GM12892 (cell line): ENCODE results near the gene NFE2.
"Not testable (repeated sequence)": the region's sequence is repeated elsewhere in the genome, so short reads cannot be mapped to it uniquely, and the experiment has no call there.

Experiments
- DNase-seq: peaks from one replicate; pipeline ENCODE4 v3.0.0; 2011; ENCODE audit not compliant: insufficient read length
- FAIRE-seq: peaks from 2 replicates; lab custom pipeline; 2011; peaks lifted over from hg19 to GRCh38; lab: Jason Lieb, UNC
- POLR2A ChIP-seq: IDR thresholded peaks from 2 replicates; pipeline ENCODE4 v1.6.1; 2011; ENCODE audit warnings: low read depth, low read length, control low read depth
- POLR2AphosphoS5 ChIP-seq: IDR thresholded peaks from 2 replicates; pipeline ENCODE4 v1.6.1; 2011; ENCODE audit warnings: low read depth, low read length, control low read depth
- TAF1 ChIP-seq: IDR thresholded peaks from 2 replicates; pipeline ENCODE4 v1.6.1; 2011; ENCODE audit warnings: low read depth, mild to moderate bottlenecking, control low read depth, low read length, borderline replicate concordance

NFE2 gene

GRCh38 chr12:54329759-54330158, 28.9 kb upstream of the NFE2 start:
- DNase-seq, result no peak
- no peak for FAIRE-seq
- TF ChIP-seq POLR2A (no peak), POLR2AphosphoS5 (no peak), TAF1 (no peak)

GRCh38 chr12:54328595-54329337, 28.0 kb upstream of the NFE2 start:
- TF ChIP-seq POLR2AphosphoS5 (no peak), TAF1 (no peak), POLR2A (no peak)
- no peak for DNase-seq
- FAIRE-seq, result no peak

- not testable (repeated sequence) for DNase-seq, FAIRE-seq
Observed at GRCh38 chr12:54325442-54326109, 24.8 kb upstream of the NFE2 start.

- peak; percentile 85 for DNase-seq
- FAIRE-seq, result peak; percentile 89
- TF ChIP-seq TAF1 (peak; percentile 91), POLR2AphosphoS5 (peak; percentile 80; the same call in 1 of the 2 replicates), POLR2A (peak; percentile 87)
Observed at GRCh38 chr12:54324617-54325441, 24.0 kb upstream of the NFE2 start, which contains the start of gene COPZ1. Gene COPZ1, plus strand, starts transcription at chr12:54325131. Its CDS starts 33 bp downstream, at chr12:54325164.

DNA sequence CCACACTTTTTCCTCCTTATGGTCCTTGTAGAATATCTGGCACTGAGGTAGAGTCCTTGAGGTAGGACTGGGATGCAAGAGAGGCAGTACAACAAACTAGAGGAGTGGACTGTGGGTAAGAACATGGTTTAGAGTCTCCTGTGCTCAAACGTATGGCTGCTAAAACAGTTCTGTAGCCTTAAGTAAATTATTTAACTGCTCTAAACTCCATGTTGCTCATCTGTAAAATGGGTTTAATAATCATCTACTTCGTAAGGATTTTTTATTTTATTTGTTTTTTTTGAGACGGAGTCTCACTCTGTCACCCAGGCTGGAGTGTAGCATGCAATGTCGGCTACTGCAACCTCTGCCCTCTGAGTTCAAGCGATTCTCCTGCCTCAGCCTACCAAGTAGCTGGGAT, 20.5 kb upstream of the NFE2 start:
- no peak for FAIRE-seq
- TF ChIP-seq TAF1 (no peak), POLR2AphosphoS5 (no peak), POLR2A (no peak)
- DNase-seq, result no peak

GRCh38 chr12:54312309-54312708, 11.5 kb upstream of the NFE2 start:
- FAIRE-seq, result not testable (repeated sequence)

GRCh38 chr12:54311051-54311450, 10.2 kb upstream of the NFE2 start:
- no peak for FAIRE-seq
- no peak for DNase-seq
- no peak for TF ChIP-seq TAF1
- no peak for TF ChIP-seq POLR2A
- TF ChIP-seq POLR2AphosphoS5, result no peak

More at GRCh38 chr12:54312309-54312708, 11.5 kb upstream of the NFE2 start:
- DNase-seq, result not testable (repeated sequence)

DNA sequence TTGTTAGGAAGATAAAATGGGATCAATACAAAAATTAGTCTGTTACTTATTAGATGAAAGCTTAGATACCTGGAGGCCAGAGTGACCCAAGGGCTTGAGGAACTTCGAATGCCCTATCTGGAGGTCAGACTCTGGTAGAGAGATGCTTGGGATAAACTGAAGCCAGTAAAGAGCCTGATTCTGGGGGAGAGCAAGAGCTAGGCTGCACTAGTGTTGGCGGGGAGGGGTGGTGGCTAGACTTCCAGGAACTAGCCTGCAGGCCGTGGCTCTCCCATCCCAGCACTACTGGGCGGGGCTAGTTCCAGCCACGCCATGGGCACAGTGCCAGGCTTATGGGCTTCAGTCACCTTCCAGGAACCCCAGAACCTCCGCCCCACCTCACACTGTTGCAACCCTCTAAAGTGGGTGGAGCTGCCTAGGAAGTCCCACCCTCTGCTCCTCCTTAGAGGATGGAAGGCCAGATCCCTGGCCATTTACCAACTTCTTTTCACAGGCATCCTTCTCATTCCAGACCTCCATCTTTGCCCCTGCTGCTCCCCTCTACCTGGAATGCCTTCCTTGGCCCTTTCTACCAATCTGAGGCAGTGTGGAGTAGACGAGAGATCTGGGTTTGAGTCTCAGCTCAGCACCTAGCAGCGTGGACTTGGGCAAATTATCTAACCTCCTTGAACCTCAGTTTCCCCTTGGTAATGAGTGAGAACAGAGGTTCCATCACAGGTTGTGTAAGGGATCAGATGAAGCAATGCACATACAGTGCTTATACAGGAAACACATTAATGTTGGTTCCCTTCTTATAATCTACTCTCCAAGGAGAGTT, 6.3 kb upstream of the NFE2 start:
- no peak for DNase-seq
- no peak for TF ChIP-seq TAF1
- TF ChIP-seq POLR2A, result no peak
- no peak for TF ChIP-seq POLR2AphosphoS5
- no peak for FAIRE-seq

DNA sequence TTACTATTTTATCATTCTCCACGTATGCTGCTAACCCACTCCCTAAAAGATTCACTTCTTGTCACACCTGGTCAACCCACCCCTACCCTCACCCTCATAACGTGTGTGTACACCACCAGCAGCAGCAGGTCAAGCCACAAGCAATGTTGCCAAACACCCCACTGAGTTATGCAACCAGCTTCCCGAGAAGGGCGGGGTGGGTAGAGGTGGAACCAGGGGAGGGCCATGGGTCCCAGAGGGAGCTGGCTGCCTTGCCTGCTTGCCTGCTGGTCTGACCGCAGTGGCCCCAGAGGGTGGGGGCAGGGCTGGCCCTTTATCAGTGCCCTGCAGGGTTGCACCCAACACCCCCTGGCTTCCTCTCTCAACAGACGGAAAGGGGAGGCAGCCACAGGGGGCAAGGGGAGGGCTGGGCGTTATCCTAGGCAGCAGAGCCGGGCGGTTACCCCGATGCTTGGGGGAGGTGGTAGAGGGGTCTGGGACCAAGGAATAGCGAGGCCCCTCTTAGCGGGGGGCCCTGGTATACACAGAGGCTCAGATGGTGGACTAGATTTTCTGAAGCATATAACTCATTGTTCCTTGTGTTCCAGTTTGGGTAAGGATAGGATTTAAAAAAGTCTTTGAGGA, 3.5 kb upstream of the NFE2 start:
- TF ChIP-seq POLR2A (no peak), TAF1 (no peak), POLR2AphosphoS5 (no peak)
- DNase-seq (no peak), FAIRE-seq (no peak)

DNA sequence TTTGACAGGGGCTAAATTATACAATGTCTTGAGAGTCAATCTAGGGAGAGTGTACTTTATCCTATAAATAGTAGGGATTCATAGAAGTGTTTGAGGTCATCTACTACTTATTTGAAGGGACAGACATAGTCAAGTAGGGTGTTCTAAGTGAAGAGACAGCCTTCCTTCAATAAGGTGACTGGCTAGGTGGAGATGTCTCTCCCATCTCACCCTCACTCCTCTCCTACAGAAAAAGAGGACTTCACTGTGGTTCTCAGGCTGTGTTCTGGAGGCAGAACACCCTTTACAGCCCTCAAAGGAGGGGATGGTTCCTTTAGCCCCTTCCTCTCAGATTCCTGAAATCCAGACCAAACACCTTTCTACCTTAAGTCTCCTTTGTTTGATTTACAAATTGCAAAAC, 2.8 kb upstream of the NFE2 start:
- TF ChIP-seq POLR2AphosphoS5, result no peak
- TF ChIP-seq POLR2A, result no peak
- TF ChIP-seq TAF1, result no peak
- FAIRE-seq (no peak), DNase-seq (no peak)

DNA sequence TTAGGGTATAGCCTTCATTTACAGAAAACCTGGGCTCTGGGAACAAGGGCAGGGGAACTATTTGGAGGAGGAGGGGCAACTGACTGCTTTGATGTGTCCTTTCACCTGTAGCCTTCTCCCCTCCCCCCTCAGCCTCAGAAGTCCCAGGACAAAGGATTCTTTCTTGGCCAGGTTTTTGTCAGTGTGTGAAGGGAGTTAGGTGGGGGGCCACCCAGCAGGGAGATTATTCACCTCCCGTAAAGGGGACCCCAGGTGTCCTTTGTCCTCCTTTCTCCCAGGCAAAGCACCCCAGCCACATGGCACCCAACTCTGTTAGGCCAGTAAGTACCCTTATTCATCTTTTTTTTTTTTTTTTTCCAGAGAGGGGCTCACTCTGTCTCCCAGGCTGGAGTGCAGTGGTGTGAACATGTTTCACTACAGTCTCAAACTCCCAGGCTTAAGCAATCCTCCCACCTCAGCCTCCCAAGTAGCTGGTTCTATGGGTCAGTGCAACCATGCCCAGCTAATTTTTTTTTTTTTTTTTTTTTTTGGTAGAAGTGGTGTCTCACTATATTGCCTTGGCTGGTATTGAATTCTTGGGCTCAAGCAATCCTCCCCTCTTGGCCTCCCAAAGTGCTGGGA, 723 bp upstream of the NFE2 start:
- TF ChIP-seq POLR2A, result no peak
- no peak for TF ChIP-seq POLR2AphosphoS5
- no peak for TF ChIP-seq TAF1
- DNase-seq, result no peak
- no peak for FAIRE-seq
